ENCODE results near the gene ENG. TPM values are rescaled to one million over a fixed set of nuclear protein-coding genes. Genes with fewer than 3 reads are reported as not detected.

ENG gene
- total and polyA plus RNA-seq, 2 of the 4 experiments (the other 2 are of a cell fraction): 3.6 to 83.3 TPM

DNA sequence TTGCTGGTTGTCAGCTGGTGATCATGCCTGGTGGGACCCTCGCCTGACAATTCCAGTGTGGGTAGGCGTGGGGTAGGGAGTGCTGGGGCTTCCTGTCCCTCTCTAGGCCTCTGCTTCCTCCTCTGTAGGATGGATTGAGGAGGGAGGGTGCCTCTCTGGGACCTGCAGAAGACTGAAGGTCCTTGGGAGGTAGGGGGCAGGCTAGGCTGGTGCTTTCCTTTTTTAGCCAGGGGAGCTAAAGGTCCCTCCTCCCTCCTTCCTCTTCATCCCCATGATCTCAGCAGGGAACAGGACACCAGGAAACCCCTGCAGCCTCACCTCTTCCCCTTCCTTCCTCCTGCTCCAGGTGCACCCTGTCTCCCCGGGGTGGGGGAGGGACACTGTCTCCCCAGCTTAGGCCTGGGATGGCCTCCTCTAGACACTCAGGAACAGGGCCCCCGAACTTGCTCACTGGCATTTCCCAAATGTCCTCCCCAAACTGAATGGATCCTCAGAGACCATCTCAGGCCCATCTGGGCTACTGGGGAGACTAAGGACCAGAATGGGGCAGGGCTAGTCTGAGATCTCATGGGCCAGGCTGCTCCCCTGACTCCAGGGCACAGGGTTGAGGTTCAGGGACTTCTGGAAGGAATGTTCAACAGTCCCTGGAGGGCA is 84.4 kb downstream of the ENG start:
- H2BK120ac ChIP-seq (ENCODE audit: low read depth, low read length): no peak overlapping the region
- H2AK5ac ChIP-seq (ENCODE audit: low read depth, low read length): no peak overlapping the region; the same call in 1 of the 2 replicates
- H2AFZ ChIP-seq (replicated peaks; ENCODE audit: low read length, poor library complexity): peak overlapping the region; percentile 94
- H3K23ac ChIP-seq (ENCODE audit: low read depth, low read length): no peak overlapping the region
- H3K9ac ChIP-seq (ENCODE audit: low read depth, low read length): no peak overlapping the region
- no peak overlapping the region for H3K4ac ChIP-seq (ENCODE audit: low read depth, low read length)
- CTCF ChIA-PET: no interaction called here
- no peak for DNase-seq
- dilution Hi-C loops (cut with HindIII; ENCODE audit: low sequenced_read_pairs, unreplicated experiment): no loop called here
- in situ Hi-C loops (cut with MboI; ENCODE audit: low sequenced_read_pairs): no loop called here
- peaks cover 5% of the 10 kb centered on the region for H3K27me3 ChIP-seq (ENCODE audit: control insufficient read depth, insufficient read depth, low read length)
- H3K27ac ChIP-seq (ENCODE audit: insufficient read depth, low read length): no peak overlapping the region
- no peak overlapping the region for H3K4me3 ChIP-seq (ENCODE audit: insufficient read depth, low read depth, low read length)
- TF ChIP-seq SMC3 (IDR thresholded peaks at IDR 0.05; ENCODE audit: low read depth, low read length) (no peak), MXI1 (IDR thresholded peaks at IDR 0.05; ENCODE audit: borderline replicate concordance, low read depth, low read length) (no peak), BHLHE40 (IDR thresholded peaks at IDR 0.05; ENCODE audit: low read depth, low read length) (no peak), FOS (IDR thresholded peaks at IDR 0.05; ENCODE audit: low read depth, low read length) (no peak), MAFK (IDR thresholded peaks at IDR 0.05; ENCODE audit: low read depth, low read length) (no peak), RCOR1 (IDR thresholded peaks at IDR 0.05; ENCODE audit: insufficient replicate concordance, low read length) (no peak)
- TF ChIP-seq, protein P1, sequence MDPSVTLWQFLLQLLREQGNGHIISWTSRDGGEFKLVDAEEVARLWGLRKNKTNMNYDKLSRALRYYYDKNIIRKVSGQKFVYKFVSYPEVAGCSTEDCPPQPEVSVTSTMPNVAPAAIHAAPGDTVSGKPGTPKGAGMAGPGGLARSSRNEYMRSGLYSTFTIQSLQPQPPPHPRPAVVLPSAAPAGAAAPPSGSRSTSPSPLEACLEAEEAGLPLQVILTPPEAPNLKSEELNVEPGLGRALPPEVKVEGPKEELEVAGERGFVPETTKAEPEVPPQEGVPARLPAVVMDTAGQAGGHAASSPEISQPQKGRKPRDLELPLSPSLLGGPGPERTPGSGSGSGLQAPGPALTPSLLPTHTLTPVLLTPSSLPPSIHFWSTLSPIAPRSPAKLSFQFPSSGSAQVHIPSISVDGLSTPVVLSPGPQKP (IDR thresholded peaks at IDR 0.05; ENCODE audit: borderline replicate concordance, low read depth, low read length): no peak
- TF ChIP-seq, protein P2, sequence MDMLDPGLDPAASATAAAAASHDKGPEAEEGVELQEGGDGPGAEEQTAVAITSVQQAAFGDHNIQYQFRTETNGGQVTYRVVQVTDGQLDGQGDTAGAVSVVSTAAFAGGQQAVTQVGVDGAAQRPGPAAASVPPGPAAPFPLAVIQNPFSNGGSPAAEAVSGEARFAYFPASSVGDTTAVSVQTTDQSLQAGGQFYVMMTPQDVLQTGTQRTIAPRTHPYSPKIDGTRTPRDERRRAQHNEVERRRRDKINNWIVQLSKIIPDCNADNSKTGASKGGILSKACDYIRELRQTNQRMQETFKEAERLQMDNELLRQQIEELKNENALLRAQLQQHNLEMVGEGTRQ (IDR thresholded peaks at IDR 0.05; ENCODE audit: low read depth, low read length): no peak
- H3K18ac ChIP-seq (ENCODE audit: low read depth, low read length): no peak overlapping the region
- H2BK20ac ChIP-seq (ENCODE audit: low read depth, low read length): no peak overlapping the region
- no TSS peak for BruUV-seq (replicated peaks)
- no peak overlapping the region for H4K8ac ChIP-seq (ENCODE audit: low read depth in 2 of 2, low read length in 2 of 2)
- no CpG with 5 or more reads among the region's 4 CpGs for WGBS, 2 experiments (ENCODE audit: extremely low coverage in 2 of 2, insufficient read length in 1 of 2)
- no peak overlapping the region for H3K56ac ChIP-seq (ENCODE audit: extremely low read depth, insufficient read depth, low read length)
- H4K91ac ChIP-seq (ENCODE audit: insufficient read depth, low read depth, low read length): no peak overlapping the region
- peak overlapping the region; percentile 2 for H2AK9ac ChIP-seq (replicated peaks; ENCODE audit: low read depth, low read length, poor library complexity)
- H3K9me3 ChIP-seq (ENCODE audit: control insufficient read depth, insufficient read depth, low read length): no peaks in the 10 kb centered on the region
- H3K14ac ChIP-seq (replicated peaks; ENCODE audit: low read depth, low read length): no peak overlapping the region
- intact Hi-C loops (cut with micrococcal nuclease): no loop called here
- no peaks in the 10 kb centered on the region for H4K20me1 ChIP-seq (ENCODE audit: insufficient read depth, low read length)
- H4K5ac ChIP-seq (ENCODE audit: low read depth, low read length): no peak overlapping the region
- H3K36me3 ChIP-seq (ENCODE audit: control insufficient read depth, insufficient read depth, low read length): no peaks in the 10 kb centered on the region
- POLR2A ChIA-PET (ENCODE audit: unreplicated experiment): interaction anchor here (0.6 kb wide), 1 partner anchor 1681 kb away, joined by 5 read pairs; no protein-coding TSS in a partner anchor
- no peak for ATAC-seq (ENCODE audit: low read depth)
- peaks cover 2% of the 10 kb centered on the region; the same call in 1 of the 2 replicates for H3K4me1 ChIP-seq (ENCODE audit: control insufficient read depth, insufficient read depth, low read length)
- H2BK15ac ChIP-seq (ENCODE audit: low read depth, low read length): no peak overlapping the region
- no peak overlapping the region for H2BK5ac ChIP-seq (ENCODE audit: low read depth, low read length, poor library complexity, severe bottlenecking)
- no peaks in the 10 kb centered on the region for H3K79me1 ChIP-seq (ENCODE audit: low read depth in 1 of 2, low read length in 2 of 2)
- no peak overlapping the region for H3K4me2 ChIP-seq (ENCODE audit: low read depth, low read length)
- H3K9me1 ChIP-seq (ENCODE audit: insufficient read depth, low read length): no peaks in the 10 kb centered on the region; the same call in 1 of the 2 replicates
